ENCODE data around the gene CDC26.

DNA sequence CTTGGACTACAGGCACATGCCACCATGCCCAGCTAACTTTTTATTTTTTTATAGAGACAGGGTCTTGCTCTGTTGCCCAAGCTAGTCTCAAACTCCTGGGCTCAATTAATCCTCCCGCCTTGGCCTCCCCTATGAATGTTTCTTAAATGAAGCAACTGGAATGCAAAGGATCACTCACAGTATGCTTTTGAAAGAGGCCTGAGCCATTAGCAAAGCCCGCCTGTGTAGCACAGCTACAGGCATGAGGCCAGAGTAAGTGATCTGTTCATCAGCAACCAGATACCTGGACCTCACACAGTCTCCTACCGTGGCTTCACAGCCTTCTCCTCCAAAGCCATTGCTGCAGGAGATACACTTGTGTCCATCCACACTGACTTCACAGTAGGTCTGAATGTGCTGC lies 44.7 kb upstream of the CDC26 start:
- TF ChIP-seq EZH2 (optimal IDR thresholded peaks at IDR 0.05; ENCODE audit: low read depth, low read length) (no peak), EZH2phosphoT487 (IDR thresholded peaks at IDR 0.05; ENCODE audit: low read length) (no peak)
- TF ChIP-seq, protein P1, sequence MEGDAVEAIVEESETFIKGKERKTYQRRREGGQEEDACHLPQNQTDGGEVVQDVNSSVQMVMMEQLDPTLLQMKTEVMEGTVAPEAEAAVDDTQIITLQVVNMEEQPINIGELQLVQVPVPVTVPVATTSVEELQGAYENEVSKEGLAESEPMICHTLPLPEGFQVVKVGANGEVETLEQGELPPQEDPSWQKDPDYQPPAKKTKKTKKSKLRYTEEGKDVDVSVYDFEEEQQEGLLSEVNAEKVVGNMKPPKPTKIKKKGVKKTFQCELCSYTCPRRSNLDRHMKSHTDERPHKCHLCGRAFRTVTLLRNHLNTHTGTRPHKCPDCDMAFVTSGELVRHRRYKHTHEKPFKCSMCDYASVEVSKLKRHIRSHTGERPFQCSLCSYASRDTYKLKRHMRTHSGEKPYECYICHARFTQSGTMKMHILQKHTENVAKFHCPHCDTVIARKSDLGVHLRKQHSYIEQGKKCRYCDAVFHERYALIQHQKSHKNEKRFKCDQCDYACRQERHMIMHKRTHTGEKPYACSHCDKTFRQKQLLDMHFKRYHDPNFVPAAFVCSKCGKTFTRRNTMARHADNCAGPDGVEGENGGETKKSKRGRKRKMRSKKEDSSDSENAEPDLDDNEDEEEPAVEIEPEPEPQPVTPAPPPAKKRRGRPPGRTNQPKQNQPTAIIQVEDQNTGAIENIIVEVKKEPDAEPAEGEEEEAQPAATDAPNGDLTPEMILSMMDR (IDR thresholded peaks at IDR 0.05; ENCODE audit: low read length), result no peak
